Endodermal cell (in vitro differentiated cells): ENCODE measurements around the gene HEATR3. TPM values are rescaled to one million over a fixed set of nuclear protein-coding genes. Genes with fewer than 3 reads are reported as not detected.

Experiments used
- DNase-seq: peaks from one replicate; pipeline ENCODE4 v3.0.0-alpha.2; 2017
- H3K27ac ChIP-seq: 2 replicates; pipeline ENCODE4 v1.5.1; 2013; ENCODE audit warnings: mild to moderate bottlenecking, low read depth, low read length, moderate library complexity
- H3K27me3 ChIP-seq: 2 replicates; pipeline ENCODE4 v1.6.1; 2013; ENCODE audit warnings: mild to moderate bottlenecking, low read length, moderate library complexity; ENCODE audit not compliant: insufficient read depth, control insufficient read depth, poor library complexity, severe bottlenecking
- H3K36me3 ChIP-seq: 2 replicates; pipeline ENCODE4 v1.7.0; 2013; ENCODE audit warnings: mild to moderate bottlenecking, low read length, moderate library complexity; ENCODE audit not compliant: control insufficient read depth, insufficient read depth
- H3K4me1 ChIP-seq: one replicate; pipeline ENCODE4 v1.7.0; 2013; ENCODE audit warnings: low read length; ENCODE audit not compliant: control insufficient read depth, insufficient read depth
- H3K4me3 ChIP-seq: 2 replicates; pipeline ENCODE4 v1.5.1; 2013; ENCODE audit warnings: mild to moderate bottlenecking, low read length, moderate library complexity
- H3K9ac ChIP-seq: 2 replicates; pipeline ENCODE4 v1.6.1; 2013; ENCODE audit warnings: mild to moderate bottlenecking, low read length, moderate library complexity; ENCODE audit not compliant: poor library complexity, severe bottlenecking; ENCODE audit errors: extremely low read depth
- H3K9me3 ChIP-seq: 2 replicates; pipeline ENCODE4 v1.6.1; 2013; ENCODE audit warnings: mild to moderate bottlenecking, low read length, moderate library complexity; ENCODE audit not compliant: control insufficient read depth
- H3K27ac Mint-ChIP-seq: 2 replicates; pipeline ENCODE4 v1.8.0; 2020; ENCODE audit warnings: mixed read lengths
- H3K27me3 Mint-ChIP-seq: 2 replicates; pipeline ENCODE4 v1.8.0; 2021; ENCODE audit warnings: mild to moderate bottlenecking, mixed read lengths; ENCODE audit not compliant: insufficient read depth
- H3K36me3 Mint-ChIP-seq: 2 replicates; pipeline ENCODE4 v1.8.0; 2020; ENCODE audit warnings: low read depth, mixed read lengths
- H3K4me1 Mint-ChIP-seq: 2 replicates; pipeline ENCODE4 v1.8.0; 2020; ENCODE audit warnings: mixed read lengths
- H3K4me3 Mint-ChIP-seq: 2 replicates; pipeline ENCODE4 v1.8.0; 2020; ENCODE audit warnings: mild to moderate bottlenecking, moderate library complexity, mixed read lengths
- H3K9me3 Mint-ChIP-seq: 2 replicates; pipeline ENCODE4 v1.8.0; 2020; ENCODE audit warnings: mild to moderate bottlenecking, mixed read lengths
- WGBS, 2 experiments: methylation state at CpG; one replicate each; pipeline versions ENCODE4 v1.1.5 to v1.1.7; 2013; ENCODE audit warnings: missing lambda C conversion rate in 2 of 2, mixed read lengths in 1 of 2; ENCODE audit not compliant: insufficient coverage in 1 of 2, insufficient read length in 1 of 2; 5-methylcytosine and 5-hydroxymethylcytosine counted together
- total RNA-seq, 2 donors: library from RNA; stranded (reverse); fragmentation: NEBNext Ultra II Directional in 1 of 2; extraction: Animal tissue kit (Norgen Biotek cat#: 25700) in 1 of 2; gene quantifications; 2 replicates in 1 of 2; 3 replicates in 1 of 2; pipeline ENCODE4 v1.2.1, GENCODE V29; 2021
- TF ChIP-seq, protein P1 (sequence below): fragments of 200-600 bp; sonication (generic); conservative IDR thresholded peaks from 2 replicates; pipeline ENCODE4 v1.5.0; 2021; ENCODE audit warnings: antibody characterized with exemption, mild to moderate bottlenecking

Gene HEATR3
- total RNA-seq, 2 donors from 2014 or later, result 13.0 to 14.9 TPM

DNA sequence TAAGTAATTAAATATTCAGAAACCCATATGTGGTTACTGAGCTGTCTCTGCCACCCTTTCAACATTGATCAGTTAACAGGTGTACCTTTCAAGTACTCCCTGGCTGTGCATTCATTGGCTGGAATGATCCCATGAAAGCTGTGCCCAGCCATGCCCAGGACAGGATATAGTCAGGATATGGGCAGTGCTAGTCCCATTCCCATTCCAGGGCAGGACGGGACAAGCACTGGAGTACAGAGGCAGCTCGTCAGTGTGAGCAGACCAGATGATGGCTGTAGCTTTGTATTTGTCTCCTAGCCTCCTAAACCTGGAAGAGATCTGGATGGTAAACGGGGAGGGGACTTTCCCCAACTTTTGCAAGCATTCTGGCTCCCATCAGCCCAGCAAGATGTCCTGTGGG is 22.5 kb downstream of the HEATR3 start:
- Mint-ChIP-seq H3K27ac (peak overlapping the region; percentile 46), H3K4me3 (no peak overlapping the region), H3K27me3 (no peaks in the 10 kb centered on the region), H3K36me3 (peaks cover 58% of the 10 kb centered on the region), H3K9me3 (no peaks in the 10 kb centered on the region), H3K4me1 (no peaks in the 10 kb centered on the region)
- H3K4me3 ChIP-seq, result no peak overlapping the region
- peaks cover 68% of the 10 kb centered on the region for H3K36me3 ChIP-seq
- 91 to 92% methylated on average over 3 of the region's 3 CpGs for WGBS, 2 experiments
- no peak overlapping the region for H3K27ac ChIP-seq
- no peak for DNase-seq
- TF ChIP-seq, protein P1, sequence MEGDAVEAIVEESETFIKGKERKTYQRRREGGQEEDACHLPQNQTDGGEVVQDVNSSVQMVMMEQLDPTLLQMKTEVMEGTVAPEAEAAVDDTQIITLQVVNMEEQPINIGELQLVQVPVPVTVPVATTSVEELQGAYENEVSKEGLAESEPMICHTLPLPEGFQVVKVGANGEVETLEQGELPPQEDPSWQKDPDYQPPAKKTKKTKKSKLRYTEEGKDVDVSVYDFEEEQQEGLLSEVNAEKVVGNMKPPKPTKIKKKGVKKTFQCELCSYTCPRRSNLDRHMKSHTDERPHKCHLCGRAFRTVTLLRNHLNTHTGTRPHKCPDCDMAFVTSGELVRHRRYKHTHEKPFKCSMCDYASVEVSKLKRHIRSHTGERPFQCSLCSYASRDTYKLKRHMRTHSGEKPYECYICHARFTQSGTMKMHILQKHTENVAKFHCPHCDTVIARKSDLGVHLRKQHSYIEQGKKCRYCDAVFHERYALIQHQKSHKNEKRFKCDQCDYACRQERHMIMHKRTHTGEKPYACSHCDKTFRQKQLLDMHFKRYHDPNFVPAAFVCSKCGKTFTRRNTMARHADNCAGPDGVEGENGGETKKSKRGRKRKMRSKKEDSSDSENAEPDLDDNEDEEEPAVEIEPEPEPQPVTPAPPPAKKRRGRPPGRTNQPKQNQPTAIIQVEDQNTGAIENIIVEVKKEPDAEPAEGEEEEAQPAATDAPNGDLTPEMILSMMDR, result no peak
- H3K4me1 ChIP-seq, result no peaks in the 10 kb centered on the region
- no peak overlapping the region for H3K9ac ChIP-seq
- no peaks in the 10 kb centered on the region for H3K27me3 ChIP-seq
- no peaks in the 10 kb centered on the region for H3K9me3 ChIP-seq

DNA sequence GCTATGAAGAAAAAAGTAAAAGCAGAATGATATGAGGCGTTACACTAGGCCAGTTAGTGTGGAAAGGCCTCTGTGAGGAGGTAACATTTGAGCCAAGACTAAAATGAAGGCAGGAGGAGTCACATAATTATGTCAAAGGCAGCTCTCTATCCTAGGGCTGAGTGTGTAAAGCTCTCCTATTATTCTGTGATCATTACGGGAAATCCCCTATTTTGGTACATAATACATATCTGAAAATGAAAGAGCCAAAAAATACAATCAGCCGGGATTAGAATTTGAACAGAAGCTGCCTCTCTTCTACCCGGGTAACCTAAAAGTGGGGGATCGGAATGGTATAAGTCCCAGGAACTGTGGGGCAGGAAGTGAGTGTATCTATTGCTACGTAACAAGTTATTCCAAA is 27.1 kb downstream of the HEATR3 start:
- H3K36me3 ChIP-seq, result peaks cover 26% of the 10 kb centered on the region
- no peaks in the 10 kb centered on the region for H3K4me1 ChIP-seq
- no peak overlapping the region for H3K4me3 Mint-ChIP-seq
- DNase-seq, result no peak
- H3K9me3 ChIP-seq, result no peaks in the 10 kb centered on the region
- no peak overlapping the region for H3K9ac ChIP-seq
- no peak overlapping the region for H3K27ac Mint-ChIP-seq
- peaks cover 28% of the 10 kb centered on the region for H3K36me3 Mint-ChIP-seq
- H3K4me3 ChIP-seq, result no peak overlapping the region
- no peak overlapping the region for H3K27ac ChIP-seq
- 94 to 100% methylated on average over 6 of the region's 6 CpGs for WGBS, 2 experiments
- TF ChIP-seq, protein P1, result no peak
- no peaks in the 10 kb centered on the region for H3K4me1 Mint-ChIP-seq
- H3K27me3 Mint-ChIP-seq, result no peaks in the 10 kb centered on the region
- H3K27me3 ChIP-seq, result no peaks in the 10 kb centered on the region
- H3K9me3 Mint-ChIP-seq, result no peaks in the 10 kb centered on the region

DNA sequence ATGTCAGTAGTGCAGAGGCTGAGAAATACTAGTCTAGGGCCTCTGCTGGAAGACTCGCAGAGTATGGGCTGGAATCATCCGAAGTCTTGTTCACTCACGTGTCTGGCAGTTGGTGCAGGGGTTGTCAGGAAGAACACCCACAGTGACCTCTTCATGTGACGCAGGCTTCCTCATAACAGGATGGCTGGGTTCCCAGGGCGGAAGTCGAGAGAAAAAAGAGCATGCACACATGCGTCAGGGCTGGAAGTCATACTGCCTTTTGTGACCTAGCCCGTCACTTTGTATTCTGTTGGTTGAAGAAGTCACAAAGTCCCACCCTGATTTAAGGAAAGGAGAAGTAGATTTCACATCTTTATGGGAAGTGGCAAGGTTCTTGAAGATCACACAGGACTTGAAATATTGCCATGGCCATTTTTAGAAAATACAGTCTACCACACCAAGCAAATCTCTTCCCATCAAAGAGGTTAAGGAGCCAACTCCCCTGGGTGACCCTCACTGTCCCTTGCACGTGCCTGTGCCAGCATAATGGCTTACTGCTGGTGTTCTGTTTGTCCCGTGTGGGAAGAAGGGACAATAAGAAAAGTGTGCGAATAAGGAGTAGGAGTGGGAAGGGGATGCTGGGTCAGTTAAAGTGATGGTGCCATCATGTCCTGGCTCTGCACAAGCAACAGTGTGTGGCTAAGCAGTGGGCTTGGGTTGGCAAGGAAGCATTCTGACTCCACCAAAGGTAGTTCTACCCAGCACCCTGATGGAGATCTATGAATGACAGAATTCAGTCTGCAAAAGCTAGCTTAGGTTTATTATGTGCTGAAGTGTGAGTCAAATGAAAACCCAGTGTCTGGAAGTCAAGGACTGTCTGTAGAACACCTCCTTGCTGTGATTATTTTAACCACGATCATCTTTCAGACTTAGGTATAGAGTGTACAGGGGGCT is 28.1 kb downstream of the HEATR3 start:
- no peaks in the 10 kb centered on the region for H3K27me3 Mint-ChIP-seq
- no peak for DNase-seq
- 95% methylated on average over 10 to 12 of the region's 12 CpGs for WGBS, 2 experiments
- Histone ChIP-seq H3K27me3 (no peaks in the 10 kb centered on the region), H3K9ac (no peak overlapping the region), H3K36me3 (peaks cover 20% of the 10 kb centered on the region), H3K9me3 (no peaks in the 10 kb centered on the region), H3K27ac (no peak overlapping the region), H3K4me1 (no peaks in the 10 kb centered on the region), H3K4me3 (no peak overlapping the region)
- TF ChIP-seq, protein P1, result no peak
- H3K27ac Mint-ChIP-seq, result peak overlapping the region; percentile 4
- H3K4me1 Mint-ChIP-seq, result no peaks in the 10 kb centered on the region
- H3K4me3 Mint-ChIP-seq, result no peak overlapping the region
- H3K9me3 Mint-ChIP-seq, result no peaks in the 10 kb centered on the region
- peaks cover 24% of the 10 kb centered on the region for H3K36me3 Mint-ChIP-seq
